ENCODE results near the gene PRR14L. TPM values are rescaled to one million over a fixed set of nuclear protein-coding genes. Genes with fewer than 3 reads are reported as not detected.

PRR14L gene
- total RNA-seq, 1 experiment from 2014 or later = 138 TPM

DNA sequence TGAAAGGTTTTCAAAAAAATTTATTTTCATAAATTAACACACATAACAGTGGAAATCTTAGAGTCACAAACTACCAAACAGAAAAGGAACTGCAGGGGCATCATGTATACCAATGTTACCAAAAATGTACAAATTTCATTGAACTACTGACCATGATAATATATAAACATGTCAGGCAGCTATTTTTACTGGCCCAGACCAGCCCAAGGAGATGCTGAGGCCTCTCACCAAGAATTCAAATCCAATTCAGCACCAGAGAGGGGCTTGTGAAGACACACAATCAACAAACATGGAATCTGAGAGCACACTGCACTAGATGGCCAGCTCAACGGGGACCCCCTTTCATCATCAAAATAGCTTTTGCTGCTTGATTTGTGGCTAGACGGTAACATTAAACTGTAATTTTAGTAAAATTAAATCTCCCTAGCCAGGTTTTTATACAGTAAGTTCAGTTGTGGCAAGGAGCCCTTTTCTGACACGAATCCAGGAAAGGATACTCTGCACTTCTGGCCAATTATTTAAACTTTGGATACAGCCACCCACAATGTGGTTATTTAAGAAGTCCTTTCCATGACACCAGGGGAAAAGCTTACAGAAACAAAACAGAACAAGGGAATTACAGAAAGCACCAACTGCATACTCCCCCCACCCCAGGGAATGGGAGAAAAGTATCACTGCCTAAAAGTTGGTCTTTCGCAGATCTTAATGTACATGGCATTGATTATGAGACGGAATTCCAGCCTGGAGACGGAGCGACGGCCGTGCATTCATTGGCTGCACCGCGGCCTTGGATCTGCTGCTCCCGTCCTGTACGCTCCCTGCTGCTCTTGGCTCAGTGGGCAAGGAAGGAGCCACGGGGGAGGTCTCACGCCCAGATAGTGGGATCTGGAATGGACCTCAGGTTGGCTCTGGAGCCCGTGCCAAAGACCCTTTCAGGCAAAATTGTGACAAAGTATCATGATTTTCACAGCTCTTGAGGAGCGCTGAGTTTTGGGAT is 68.3 kb downstream of the PRR14L start:
- no peaks in the 10 kb centered on the region for H3K79me2 ChIP-seq (ENCODE audit: insufficient read depth, low read length)
- H4K91ac ChIP-seq (ENCODE audit: insufficient read length, low read depth, low read length) = no peak overlapping the region
- H2BK15ac ChIP-seq (ENCODE audit: low read depth, low read length) = no peak overlapping the region
- no peak overlapping the region for H3T11ph ChIP-seq (ENCODE audit: low read length)
- no CpG with 5 or more reads among the region's 17 CpGs for WGBS (ENCODE audit: extremely low coverage, insufficient read length, low lambda C conversion rate)
- H4K8ac ChIP-seq (replicated peaks; ENCODE audit: insufficient read length, low read depth, low read length) = no peak overlapping the region
- no peak overlapping the region for H3K9ac ChIP-seq (ENCODE audit: extremely low read depth, insufficient read length, low read length)
- no peak overlapping the region for H3K56ac ChIP-seq (ENCODE audit: insufficient read length, low read depth, low read length)
- peaks cover 10 to 40% (median 35%) of the 10 kb centered on the region in 3 experiments; a peak in 6 of 7 replicates for H3K36me3 Mint-ChIP-seq (ENCODE audit: insufficient read depth in 1 of 3, low read depth in 3 of 3)
- no peak overlapping the region for H4K5ac ChIP-seq (ENCODE audit: insufficient read length, low read depth, low read length)
- H3K23ac ChIP-seq (ENCODE audit: insufficient read length, low read depth, low read length) = no peak overlapping the region
- no peak overlapping the region for H3K4ac ChIP-seq (ENCODE audit: low read depth, low read length)
- TF ChIP-seq, protein P1, sequence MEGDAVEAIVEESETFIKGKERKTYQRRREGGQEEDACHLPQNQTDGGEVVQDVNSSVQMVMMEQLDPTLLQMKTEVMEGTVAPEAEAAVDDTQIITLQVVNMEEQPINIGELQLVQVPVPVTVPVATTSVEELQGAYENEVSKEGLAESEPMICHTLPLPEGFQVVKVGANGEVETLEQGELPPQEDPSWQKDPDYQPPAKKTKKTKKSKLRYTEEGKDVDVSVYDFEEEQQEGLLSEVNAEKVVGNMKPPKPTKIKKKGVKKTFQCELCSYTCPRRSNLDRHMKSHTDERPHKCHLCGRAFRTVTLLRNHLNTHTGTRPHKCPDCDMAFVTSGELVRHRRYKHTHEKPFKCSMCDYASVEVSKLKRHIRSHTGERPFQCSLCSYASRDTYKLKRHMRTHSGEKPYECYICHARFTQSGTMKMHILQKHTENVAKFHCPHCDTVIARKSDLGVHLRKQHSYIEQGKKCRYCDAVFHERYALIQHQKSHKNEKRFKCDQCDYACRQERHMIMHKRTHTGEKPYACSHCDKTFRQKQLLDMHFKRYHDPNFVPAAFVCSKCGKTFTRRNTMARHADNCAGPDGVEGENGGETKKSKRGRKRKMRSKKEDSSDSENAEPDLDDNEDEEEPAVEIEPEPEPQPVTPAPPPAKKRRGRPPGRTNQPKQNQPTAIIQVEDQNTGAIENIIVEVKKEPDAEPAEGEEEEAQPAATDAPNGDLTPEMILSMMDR (conservative IDR thresholded peaks at IDR 0.05) = no peak
- H3K4me1 Mint-ChIP-seq = peaks cover 0 to 4% of the 10 kb centered on the region in 2 experiments; a peak in 1 of 4 replicates
- H3K4me1 ChIP-seq (ENCODE audit: insufficient read depth, low read length) = no peaks in the 10 kb centered on the region
- no peaks in the 10 kb centered on the region for H4K20me1 ChIP-seq (ENCODE audit: control insufficient read depth, insufficient read depth, insufficient read length)
- no peak overlapping the region for H2AK5ac ChIP-seq (ENCODE audit: insufficient read length, low read length)
- peaks cover 4% of the 10 kb centered on the region for H3K27me3 Mint-ChIP-seq (ENCODE audit: low read depth)
- no peak overlapping the region for H3K14ac ChIP-seq (ENCODE audit: insufficient read depth, low read length)
- no peak overlapping the region for H3K18ac ChIP-seq (ENCODE audit: insufficient read length, low read depth, low read length)
- H2BK120ac ChIP-seq (ENCODE audit: low read depth, low read length, poor library complexity, severe bottlenecking) = no peak overlapping the region
- peak overlapping the region in 1 of 3 experiments; percentile 53; a peak in 2 of 7 replicates for H3K27ac Mint-ChIP-seq
- H3K27ac ChIP-seq (ENCODE audit: insufficient read length, low read depth, low read length) = no peak overlapping the region
- DNase-seq = no peak
- H2BK12ac ChIP-seq (ENCODE audit: insufficient read length, low read depth, low read length) = no peak overlapping the region
- no peak overlapping the region for H3K4me3 Mint-ChIP-seq
- no peaks in the 10 kb centered on the region for H3K9me3 ChIP-seq (ENCODE audit: control insufficient read depth, low read depth, low read length)
- no peaks in the 10 kb centered on the region for H3K27me3 ChIP-seq (ENCODE audit: insufficient read depth, low read length)
- H3K9me3 Mint-ChIP-seq = no peaks in the 10 kb centered on the region
- no peaks in the 10 kb centered on the region for H3K79me1 ChIP-seq (ENCODE audit: insufficient read depth, low read depth, low read length, poor library complexity, severe bottlenecking)
- H2BK20ac ChIP-seq (ENCODE audit: low read depth, low read length, poor library complexity, severe bottlenecking) = no peak overlapping the region
- no peak overlapping the region for H2AFZ ChIP-seq (ENCODE audit: low read length)
- no peaks in the 10 kb centered on the region for H3K23me2 ChIP-seq (ENCODE audit: insufficient read length, low read depth, low read length, poor library complexity, severe bottlenecking)
- H2BK5ac ChIP-seq (ENCODE audit: insufficient read length, low read length) = no peak overlapping the region
- H3K4me2 ChIP-seq (ENCODE audit: insufficient read depth, insufficient read length, low read length) = no peak overlapping the region
